HG03135 (cell line): Measurements from ENCODE around the gene FAM168B.

Experiments used
- ATAC-seq: cut with Tn5 transposase; IDR thresholded peaks from one replicate; pipeline ENCODE4 v1.9.1; 2021; ENCODE audit warnings: mild to moderate bottlenecking, moderate library complexity; ENCODE audit not compliant: unreplicated experiment

FAM168B gene

GRCh38 chr2:131056204-131056931 is 36.9 kb downstream of the FAM168B start:
- no peak for ATAC-seq

GRCh38 chr2:131055169-131056065 is 37.8 kb downstream of the FAM168B start:
- no peak for ATAC-seq

- ATAC-seq: no peak
These were observed 38.8 kb downstream of the FAM168B start for GRCh38 chr2:131054488-131054887.

GRCh38 chr2:131052741-131053263 is 40.5 kb downstream of the FAM168B start:
- no peak for ATAC-seq

GRCh38 chr2:131050896-131051295 is 42.4 kb downstream of the FAM168B start:
- no peak for ATAC-seq

GRCh38 chr2:131049150-131049718 is 44.0 kb downstream of the FAM168B start:
- ATAC-seq: no peak

GRCh38 chr2:131048641-131049040 is 44.6 kb downstream of the FAM168B start:
- ATAC-seq: no peak

- no peak for ATAC-seq
These were observed 45.2 kb downstream of the FAM168B start for GRCh38 chr2:131047920-131048560.

- ATAC-seq: no peak
These were observed 46.2 kb downstream of the FAM168B start for GRCh38 chr2:131046918-131047652.

GRCh38 chr2:131046028-131046917 is 47.0 kb downstream of the FAM168B start:
- no peak for ATAC-seq

- ATAC-seq: no peak
These were observed 47.8 kb downstream of the FAM168B start for GRCh38 chr2:131045286-131046027.

GRCh38 chr2:131044757-131045150 is 48.5 kb downstream of the FAM168B start:
- no peak for ATAC-seq

- no peak for ATAC-seq
These were observed 49.0 kb downstream of the FAM168B start for GRCh38 chr2:131044075-131044756.

GRCh38 chr2:131043199-131044074 is 49.8 kb downstream of the FAM168B start:
- no peak for ATAC-seq

- no peak for ATAC-seq
These were observed 51.0 kb downstream of the FAM168B start for GRCh38 chr2:131042148-131042775.

GRCh38 chr2:131041402-131042147 is 51.7 kb downstream of the FAM168B start:
- no peak for ATAC-seq
